Measurements from ENCODE around the gene SIK1. TPM values are rescaled to one million over a fixed set of nuclear protein-coding genes. Genes with fewer than 3 reads are reported as not detected.

The SIK1 gene
- total RNA-seq, 1 experiment from 2014 or later = 3.7 TPM

GRCh38 chr21:43371786-43372185 is 55.1 kb downstream of the SIK1 start:
- no peak for ATAC-seq
- H3K27me3 Mint-ChIP-seq (ENCODE audit: low read depth) = no peaks in the 10 kb centered on the region
- no peaks in the 10 kb centered on the region for H3K9me3 Mint-ChIP-seq
- H3K36me3 Mint-ChIP-seq = no peaks in the 10 kb centered on the region
- peaks cover 18% of the 10 kb centered on the region for H3K4me1 Mint-ChIP-seq
- ChIA-PET POLR2A (no interaction called here), CTCF (no interaction called here)
- DNase-seq (ENCODE audit: low spot score) = no peak
- H3K27ac Mint-ChIP-seq = no peak overlapping the region
- no peak overlapping the region for H3K4me3 Mint-ChIP-seq
- TF ChIP-seq NR1H2 (CRISPR knock-in tag; IDR thresholded peaks at IDR 0.05) (no peak), NR2C2 (CRISPR knock-in tag; IDR thresholded peaks at IDR 0.05) (no peak), ZNF532 (CRISPR knock-in tag; IDR thresholded peaks at IDR 0.05; ENCODE audit: borderline replicate concordance) (no peak)

GRCh38 chr21:43370888-43371570 is 55.9 kb downstream of the SIK1 start:
- Mint-ChIP-seq H3K4me1 (peaks cover 20% of the 10 kb centered on the region), H3K27ac (no peak overlapping the region), H3K36me3 (no peaks in the 10 kb centered on the region), H3K9me3 (no peaks in the 10 kb centered on the region), H3K27me3 (ENCODE audit: low read depth) (no peaks in the 10 kb centered on the region), H3K4me3 (no peak overlapping the region)
- no peak for DNase-seq (ENCODE audit: low spot score)
- ChIA-PET CTCF (no interaction called here), POLR2A (no interaction called here)
- TF ChIP-seq ATF2 (CRISPR knock-in tag; IDR thresholded peaks at IDR 0.05; ENCODE audit: borderline replicate concordance, low read depth) (no peak), FOXP4 (CRISPR knock-in tag; IDR thresholded peaks at IDR 0.05) (no peak), IRF2 (CRISPR knock-in tag; IDR thresholded peaks at IDR 0.05; ENCODE audit: borderline replicate concordance, low read depth) (no peak), PRRX2 (CRISPR knock-in tag; IDR thresholded peaks at IDR 0.05) (no peak), MLX (CRISPR knock-in tag; IDR thresholded peaks at IDR 0.05) (no peak)
- 0 out of 2 replicates have a peak, but pooled peaks have one; percentile 26 for ATAC-seq

- Mint-ChIP-seq H3K27ac (peak overlapping the region; percentile 57; the same call in 1 of the 2 replicates), H3K4me3 (no peak overlapping the region), H3K27me3 (ENCODE audit: low read depth) (no peaks in the 10 kb centered on the region), H3K4me1 (peaks cover 21% of the 10 kb centered on the region), H3K9me3 (no peaks in the 10 kb centered on the region), H3K36me3 (no peaks in the 10 kb centered on the region)
- CTCF ChIA-PET = no interaction called here
- no peak for DNase-seq (ENCODE audit: low spot score)
- no peak for ATAC-seq
- POLR2A ChIA-PET = no interaction called here
- TF ChIP-seq NR2C2 (CRISPR knock-in tag; IDR thresholded peaks at IDR 0.05) (no peak), E2F5 (CRISPR knock-in tag; IDR thresholded peaks at IDR 0.05) (no peak)
Observed at GRCh38 chr21:43370091-43370658, 56.8 kb downstream of the SIK1 start.

Measured in WTC11 (cell line).